GM19193 (cell line): ENCODE results near the gene AJM1.
A peak's percentile ranks its signal among the peaks of the same experiment; 100 is the strongest.

Experiments used
- POLR2A ChIP-seq: IDR thresholded peaks from 4 replicates; pipeline ENCODE4 v1.6.1; 2011; ENCODE audit not compliant: insufficient read depth, insufficient read length; ENCODE audit errors: extremely low read depth

AJM1 gene

DNA sequence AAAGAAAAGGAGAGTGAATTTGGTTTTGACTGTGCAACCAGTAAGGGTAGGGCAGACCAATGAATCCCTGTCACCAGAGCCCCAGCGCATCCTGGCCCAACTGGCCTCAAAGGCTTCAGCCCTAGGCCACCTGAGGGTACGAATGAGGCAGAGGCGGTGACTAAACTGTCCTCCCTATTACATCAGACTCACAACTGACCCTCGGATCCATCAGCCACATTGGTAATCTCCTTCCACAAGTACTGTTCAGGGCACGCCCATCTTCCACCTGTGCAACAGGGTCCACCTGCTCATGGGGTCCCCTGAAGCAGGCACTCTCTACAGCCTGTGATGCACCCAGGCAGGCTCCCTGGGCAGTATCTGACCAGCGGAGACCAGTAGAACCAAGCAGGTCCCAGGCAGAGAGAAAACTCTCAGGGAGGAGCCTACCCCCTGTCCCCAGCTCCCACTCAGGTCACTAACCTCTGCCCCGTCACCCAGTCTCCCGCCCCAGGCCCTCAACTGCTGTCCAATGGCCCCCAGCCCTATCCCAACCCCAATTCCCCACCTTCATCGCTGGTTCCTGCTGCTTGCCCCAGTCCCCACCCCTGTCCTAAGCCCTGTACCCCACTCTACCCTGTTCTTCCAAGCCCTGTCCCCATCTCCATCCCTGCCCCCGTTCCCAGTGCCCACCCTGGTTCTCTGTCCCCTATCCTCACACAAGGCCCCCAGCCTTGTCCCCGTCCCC, 22.9 kb downstream of the AJM1 start:
- TF ChIP-seq POLR2A = no peak

- no peak for TF ChIP-seq POLR2A
Observed at GRCh38 chr9:136865768-136866103, 23.5 kb downstream of the AJM1 start.

- no peak for TF ChIP-seq POLR2A
Observed at GRCh38 chr9:136867480-136867879, 25.2 kb downstream of the AJM1 start.

DNA sequence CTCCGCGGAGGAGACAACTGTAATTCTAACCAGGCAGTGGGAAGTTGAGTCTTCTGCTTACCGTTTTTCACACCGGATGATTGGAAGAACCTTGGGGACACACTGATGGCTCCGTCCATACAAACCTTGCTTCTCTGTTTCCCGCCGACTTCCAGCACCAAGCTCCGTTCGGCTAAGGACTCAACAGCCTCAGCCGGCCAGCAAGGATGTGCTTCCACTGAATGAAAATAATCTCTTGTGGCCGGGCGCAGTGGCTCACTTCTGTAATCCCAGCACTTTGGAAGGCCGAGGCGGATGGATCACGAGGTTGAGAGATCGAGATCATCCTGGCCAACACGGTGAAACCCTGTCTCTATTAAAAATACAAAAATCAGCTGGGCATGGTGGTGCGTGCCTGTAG, 25.6 kb downstream of the AJM1 start:
- TF ChIP-seq POLR2A = no peak

- no peak for TF ChIP-seq POLR2A
Observed at GRCh38 chr9:136868644-136869043, 26.4 kb downstream of the AJM1 start.

DNA sequence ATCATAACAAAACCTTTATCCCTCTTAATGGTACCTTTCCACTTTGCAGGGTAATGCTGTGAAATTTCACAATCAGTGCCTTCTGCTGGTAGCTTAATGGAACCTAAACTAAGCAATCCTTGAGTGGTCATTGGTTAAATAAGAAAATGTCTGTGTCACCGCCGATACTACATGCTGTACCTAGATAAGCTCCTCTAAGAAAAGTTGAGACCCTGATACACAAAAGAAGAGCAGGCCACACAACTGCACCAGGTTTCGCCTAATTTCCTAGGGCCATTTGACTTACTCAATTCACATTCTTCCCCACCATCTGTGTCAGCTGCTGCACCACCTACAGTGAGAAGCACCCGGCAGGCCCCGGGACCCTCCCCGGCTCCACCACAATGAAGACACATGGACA, 32.9 kb downstream of the AJM1 start:
- no peak for TF ChIP-seq POLR2A

- no peak for TF ChIP-seq POLR2A
Observed at GRCh38 chr9:136876476-136876875, 34.2 kb downstream of the AJM1 start.

- no peak for TF ChIP-seq POLR2A
Observed at GRCh38 chr9:136880651-136881050, 38.4 kb downstream of the AJM1 start.

DNA sequence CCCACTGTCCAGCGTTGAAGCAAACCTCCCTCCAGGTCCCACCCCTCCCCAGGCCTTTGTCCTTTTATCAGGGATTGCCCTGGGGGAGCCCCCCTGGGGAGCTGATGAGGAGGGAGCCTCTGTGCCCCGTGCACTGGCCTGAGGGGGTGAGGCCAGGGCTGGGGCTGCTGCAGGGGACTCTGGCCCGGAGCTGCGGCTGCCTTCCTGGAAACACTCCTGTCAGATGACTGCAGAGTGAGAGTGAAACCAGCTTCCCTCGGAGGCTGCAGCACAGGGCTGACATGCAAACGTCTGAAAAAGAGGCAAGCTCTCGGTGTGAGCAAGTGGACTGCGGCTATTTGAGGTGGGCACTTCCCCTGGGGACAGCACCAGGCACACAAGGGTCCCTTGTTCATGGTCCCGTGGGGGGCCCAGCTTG, 39.4 kb downstream of the AJM1 start:
- no peak for TF ChIP-seq POLR2A

- peak; percentile 52 for TF ChIP-seq POLR2A
Observed at GRCh38 chr9:136882109-136882946, 40.0 kb downstream of the AJM1 start.

- peak; percentile 93 for TF ChIP-seq POLR2A
Observed at GRCh38 chr9:136885950-136886578, 43.8 kb downstream of the AJM1 start, which contains the start of gene TRAF2. TSS of gene TRAF2 (plus strand) at chr9:136886516. CDS start at chr9:136898741, 12,225 bp downstream.

DNA sequence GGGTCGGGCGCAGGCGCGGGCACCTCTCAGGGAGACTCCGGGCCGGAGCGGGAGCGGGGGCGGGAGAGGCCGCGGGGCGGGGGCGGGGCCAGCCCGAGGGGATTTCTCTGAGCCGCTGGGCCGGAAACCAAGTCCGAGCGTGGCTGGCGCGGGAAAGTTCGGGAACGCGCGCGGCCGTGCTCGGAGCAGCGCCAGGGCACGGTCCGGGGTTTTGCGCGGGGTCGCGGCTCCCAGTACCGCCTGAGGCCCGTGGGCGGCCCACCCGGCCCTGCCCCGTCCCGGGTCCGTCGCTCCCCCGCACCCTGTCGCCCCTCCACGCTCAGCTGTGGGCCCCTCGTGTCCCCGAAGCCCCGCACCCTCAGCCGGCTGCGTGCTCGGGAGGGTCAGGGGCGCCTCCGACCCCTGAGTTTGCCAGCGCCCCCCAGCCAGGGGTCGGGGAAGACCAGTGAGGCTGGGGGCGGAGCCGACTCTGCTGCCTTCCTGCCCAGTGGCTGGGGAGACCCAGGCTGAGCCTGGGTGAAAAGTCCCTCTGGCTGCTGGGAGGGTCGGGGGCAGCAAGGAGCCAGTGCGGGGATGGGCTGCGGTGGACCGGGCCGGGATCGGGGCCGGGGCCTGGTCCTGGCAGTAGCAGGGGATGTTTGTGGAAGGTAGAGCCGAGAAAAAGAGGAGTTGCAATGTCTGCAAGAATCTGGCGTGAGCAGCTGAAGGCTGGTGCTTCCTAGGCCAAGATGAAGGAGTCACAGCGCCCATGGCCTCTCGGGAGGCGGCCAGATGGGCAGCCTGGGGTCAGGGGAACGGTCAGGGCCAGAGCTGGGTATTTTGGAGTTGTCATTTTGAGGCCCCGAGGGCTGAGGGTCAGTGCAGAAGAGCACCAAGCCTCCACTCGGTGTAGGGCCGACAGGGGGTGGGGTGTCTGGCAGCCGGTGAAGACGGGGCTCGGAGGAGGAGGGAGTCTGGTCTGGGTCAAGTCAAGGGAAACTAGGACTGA, 44.6 kb downstream of the AJM1 start:
- peak; percentile 33 for TF ChIP-seq POLR2A

- TF ChIP-seq POLR2A = no peak
Observed at GRCh38 chr9:136888454-136888853, 46.2 kb downstream of the AJM1 start.

- TF ChIP-seq POLR2A = no peak
Observed at GRCh38 chr9:136889858-136890257, 47.6 kb downstream of the AJM1 start.
